IPS-20b (cell line): ENCODE results near the gene NAA16.

ENCODE experiments used
- H3K27ac ChIP-seq: one replicate; pipeline ENCODE4 v1.5.1; 2013; ENCODE audit warnings: low read length
- H3K27me3 ChIP-seq: 2 replicates; pipeline ENCODE4 v1.6.1; 2013; ENCODE audit warnings: mild to moderate bottlenecking, low read length, inconsistent platforms; ENCODE audit not compliant: insufficient read depth
- H3K36me3 ChIP-seq: 2 replicates; pipeline ENCODE4 v1.6.1; 2013; ENCODE audit warnings: low read depth, mild to moderate bottlenecking, inconsistent platforms, low read length, moderate library complexity; ENCODE audit not compliant: insufficient read depth
- H3K4me1 ChIP-seq: 2 replicates; pipeline ENCODE4 v1.6.1; 2013; ENCODE audit warnings: mild to moderate bottlenecking, control low read depth, inconsistent platforms, low read length, moderate library complexity; ENCODE audit not compliant: insufficient read depth
- H3K4me3 ChIP-seq: 2 replicates; pipeline ENCODE4 v1.5.1; 2013; ENCODE audit warnings: mild to moderate bottlenecking, low read length, inconsistent platforms
- H3K9ac ChIP-seq: 2 replicates; pipeline ENCODE4 v1.6.1; 2013; ENCODE audit warnings: low read depth, mild to moderate bottlenecking, inconsistent platforms, low read length, moderate library complexity
- H3K9me3 ChIP-seq: 2 replicates; pipeline ENCODE4 v1.6.1; 2013; ENCODE audit warnings: mild to moderate bottlenecking, low read depth, low read length, inconsistent platforms; ENCODE audit not compliant: insufficient read depth

Gene NAA16

GRCh38 chr13:41370736-41371135 is 59.7 kb downstream of the NAA16 start:
- Histone ChIP-seq H3K27ac (no peak overlapping the region), H3K9ac (no peak overlapping the region), H3K36me3 (peaks cover 98% of the 10 kb centered on the region), H3K27me3 (no peaks in the 10 kb centered on the region), H3K9me3 (no peaks in the 10 kb centered on the region), H3K4me1 (no peaks in the 10 kb centered on the region), H3K4me3 (no peak overlapping the region)

- H3K36me3 ChIP-seq: peaks cover 50% of the 10 kb centered on the region
Observed at GRCh38 chr13:41377446-41377845, 66.4 kb downstream of the NAA16 start.

GRCh38 chr13:41382431-41382830 is 71.4 kb downstream of the NAA16 start:
- H3K27ac ChIP-seq: no peak overlapping the region
- no peaks in the 10 kb centered on the region for H3K9me3 ChIP-seq
- no peak overlapping the region for H3K9ac ChIP-seq
- no peaks in the 10 kb centered on the region for H3K4me1 ChIP-seq
- no peaks in the 10 kb centered on the region for H3K27me3 ChIP-seq
- peaks cover 3% of the 10 kb centered on the region; the same call in 1 of the 2 replicates for H3K36me3 ChIP-seq
- no peak overlapping the region for H3K4me3 ChIP-seq

More at GRCh38 chr13:41377446-41377845, 66.4 kb downstream of the NAA16 start:
- Histone ChIP-seq H3K9me3 (no peaks in the 10 kb centered on the region), H3K27me3 (no peaks in the 10 kb centered on the region), H3K27ac (no peak overlapping the region), H3K4me3 (no peak overlapping the region), H3K4me1 (no peaks in the 10 kb centered on the region), H3K9ac (no peak overlapping the region)

- Histone ChIP-seq H3K9me3 (no peaks in the 10 kb centered on the region), H3K27ac (no peak overlapping the region), H3K27me3 (no peaks in the 10 kb centered on the region), H3K4me3 (no peak overlapping the region), H3K9ac (no peak overlapping the region), H3K4me1 (no peaks in the 10 kb centered on the region), H3K36me3 (no peaks in the 10 kb centered on the region)
Observed at GRCh38 chr13:41383386-41383785, 72.3 kb downstream of the NAA16 start.

GRCh38 chr13:41384749-41385503 is 73.9 kb downstream of the NAA16 start:
- H3K4me3 ChIP-seq: no peak overlapping the region
- H3K36me3 ChIP-seq: no peaks in the 10 kb centered on the region
- no peaks in the 10 kb centered on the region for H3K27me3 ChIP-seq
- H3K9ac ChIP-seq: no peak overlapping the region
- H3K9me3 ChIP-seq: no peaks in the 10 kb centered on the region
- H3K4me1 ChIP-seq: no peaks in the 10 kb centered on the region
- no peak overlapping the region for H3K27ac ChIP-seq

GRCh38 chr13:41386211-41386610 is 75.1 kb downstream of the NAA16 start:
- Histone ChIP-seq H3K27ac (no peak overlapping the region), H3K27me3 (no peaks in the 10 kb centered on the region), H3K9me3 (no peaks in the 10 kb centered on the region), H3K4me1 (no peaks in the 10 kb centered on the region), H3K36me3 (no peaks in the 10 kb centered on the region), H3K4me3 (no peak overlapping the region), H3K9ac (no peak overlapping the region)

GRCh38 chr13:41387576-41387975 is 76.5 kb downstream of the NAA16 start:
- H3K9me3 ChIP-seq: no peaks in the 10 kb centered on the region
- H3K4me1 ChIP-seq: no peaks in the 10 kb centered on the region
- no peaks in the 10 kb centered on the region for H3K36me3 ChIP-seq
- no peak overlapping the region for H3K9ac ChIP-seq
- H3K27ac ChIP-seq: no peak overlapping the region
- no peak overlapping the region for H3K4me3 ChIP-seq
- H3K27me3 ChIP-seq: no peaks in the 10 kb centered on the region

- no peaks in the 10 kb centered on the region for H3K9me3 ChIP-seq
- H3K4me3 ChIP-seq: no peak overlapping the region
- H3K36me3 ChIP-seq: no peaks in the 10 kb centered on the region
- H3K27ac ChIP-seq: no peak overlapping the region
- no peaks in the 10 kb centered on the region for H3K27me3 ChIP-seq
- H3K4me1 ChIP-seq: no peaks in the 10 kb centered on the region
- no peak overlapping the region for H3K9ac ChIP-seq
Observed at GRCh38 chr13:41388143-41388881, 77.2 kb downstream of the NAA16 start.

- no peaks in the 10 kb centered on the region for H3K9me3 ChIP-seq
- no peak overlapping the region for H3K4me3 ChIP-seq
- no peak overlapping the region for H3K9ac ChIP-seq
- H3K27ac ChIP-seq: no peak overlapping the region
- no peaks in the 10 kb centered on the region for H3K27me3 ChIP-seq
- H3K36me3 ChIP-seq: no peaks in the 10 kb centered on the region
- H3K4me1 ChIP-seq: no peaks in the 10 kb centered on the region
Observed at GRCh38 chr13:41389580-41389979, 78.5 kb downstream of the NAA16 start.

GRCh38 chr13:41394166-41394565 is 83.1 kb downstream of the NAA16 start:
- Histone ChIP-seq H3K27me3 (no peaks in the 10 kb centered on the region), H3K4me1 (no peaks in the 10 kb centered on the region), H3K27ac (no peak overlapping the region), H3K9me3 (no peaks in the 10 kb centered on the region), H3K36me3 (no peaks in the 10 kb centered on the region), H3K4me3 (no peak overlapping the region), H3K9ac (no peak overlapping the region)

GRCh38 chr13:41398494-41399170 is 87.6 kb downstream of the NAA16 start:
- Histone ChIP-seq H3K4me3 (no peak overlapping the region), H3K9me3 (no peaks in the 10 kb centered on the region), H3K27ac (no peak overlapping the region), H3K36me3 (no peaks in the 10 kb centered on the region), H3K27me3 (no peaks in the 10 kb centered on the region), H3K9ac (no peak overlapping the region), H3K4me1 (no peaks in the 10 kb centered on the region)
